ENCODE measurements around the gene PCNX2. TPM values are rescaled to one million over a fixed set of nuclear protein-coding genes. Genes with fewer than 3 reads are reported as not detected.

Gene PCNX2
- total RNA-seq, 2 donors from 2014 or later = 8.4 to 23.2 TPM

DNA sequence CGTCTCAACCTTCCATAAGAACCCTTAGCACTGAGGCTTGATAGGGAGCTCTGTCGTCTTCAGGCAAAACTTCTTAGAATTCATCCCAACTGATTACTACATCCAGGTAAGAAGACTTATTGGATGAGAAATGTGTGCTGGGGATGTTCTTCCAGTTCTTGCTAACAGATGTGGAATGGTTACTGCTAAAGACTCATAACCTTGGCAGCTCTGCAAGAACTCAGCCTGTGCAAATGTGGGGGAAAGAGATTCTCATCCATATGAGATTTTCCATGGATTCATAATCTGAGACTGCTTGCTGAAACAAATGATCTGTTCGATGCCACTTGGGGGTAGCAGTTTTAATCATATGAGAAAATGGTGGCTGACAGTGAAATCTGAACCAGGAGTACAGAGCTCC lies 296.9 kb downstream of the PCNX2 start:
- no peak for DNase-seq (ENCODE audit: low spot score)
- Histone ChIP-seq H3K4me1 (replicated peaks) (no peaks in the 10 kb centered on the region), H3K9me3 (no peaks in the 10 kb centered on the region), H3K4me3 (no peak overlapping the region), H3K27me3 (replicated peaks; ENCODE audit: insufficient read depth) (no peaks in the 10 kb centered on the region), H3K36me3 (no peaks in the 10 kb centered on the region), H3K27ac (no peak overlapping the region)
- TF ChIP-seq POLR2AphosphoS5 (IDR thresholded peaks at IDR 0.05) (no peak), POLR2A (IDR thresholded peaks at IDR 0.05) (no peak)
- TF ChIP-seq, protein P1, sequence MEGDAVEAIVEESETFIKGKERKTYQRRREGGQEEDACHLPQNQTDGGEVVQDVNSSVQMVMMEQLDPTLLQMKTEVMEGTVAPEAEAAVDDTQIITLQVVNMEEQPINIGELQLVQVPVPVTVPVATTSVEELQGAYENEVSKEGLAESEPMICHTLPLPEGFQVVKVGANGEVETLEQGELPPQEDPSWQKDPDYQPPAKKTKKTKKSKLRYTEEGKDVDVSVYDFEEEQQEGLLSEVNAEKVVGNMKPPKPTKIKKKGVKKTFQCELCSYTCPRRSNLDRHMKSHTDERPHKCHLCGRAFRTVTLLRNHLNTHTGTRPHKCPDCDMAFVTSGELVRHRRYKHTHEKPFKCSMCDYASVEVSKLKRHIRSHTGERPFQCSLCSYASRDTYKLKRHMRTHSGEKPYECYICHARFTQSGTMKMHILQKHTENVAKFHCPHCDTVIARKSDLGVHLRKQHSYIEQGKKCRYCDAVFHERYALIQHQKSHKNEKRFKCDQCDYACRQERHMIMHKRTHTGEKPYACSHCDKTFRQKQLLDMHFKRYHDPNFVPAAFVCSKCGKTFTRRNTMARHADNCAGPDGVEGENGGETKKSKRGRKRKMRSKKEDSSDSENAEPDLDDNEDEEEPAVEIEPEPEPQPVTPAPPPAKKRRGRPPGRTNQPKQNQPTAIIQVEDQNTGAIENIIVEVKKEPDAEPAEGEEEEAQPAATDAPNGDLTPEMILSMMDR (IDR thresholded peaks at IDR 0.05) = no peak
- intact Hi-C loops (cut with DNase I) = no loop called here
- WGBS = 98% methylated on average over 3 of the region's 3 CpGs

DNA sequence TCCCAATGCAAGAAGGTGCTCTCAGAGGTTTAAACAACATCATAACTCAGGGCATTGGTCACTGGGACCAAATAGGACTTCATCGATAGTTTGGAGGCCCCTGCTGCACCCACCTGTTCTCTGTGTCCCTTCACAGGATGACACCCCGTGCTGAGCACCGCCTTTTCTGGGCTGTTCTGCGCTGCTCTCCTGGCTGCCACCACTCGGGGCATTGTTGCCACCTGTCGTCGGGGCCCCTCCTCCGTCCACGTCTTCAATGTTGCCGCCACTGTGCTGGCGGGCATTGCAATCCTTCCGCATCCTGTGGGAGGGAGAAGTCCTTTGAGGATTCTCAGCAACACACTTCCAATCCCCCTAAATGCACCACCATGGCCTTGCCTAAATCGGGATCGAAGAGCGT lies 297.4 kb downstream of the PCNX2 start:
- Histone ChIP-seq H3K27me3 (replicated peaks; ENCODE audit: insufficient read depth) (no peaks in the 10 kb centered on the region), H3K9me3 (no peaks in the 10 kb centered on the region), H3K4me1 (replicated peaks) (no peaks in the 10 kb centered on the region), H3K36me3 (no peaks in the 10 kb centered on the region), H3K27ac (no peak overlapping the region), H3K4me3 (no peak overlapping the region)
- TF ChIP-seq POLR2AphosphoS5 (IDR thresholded peaks at IDR 0.05) (no peak), POLR2A (IDR thresholded peaks at IDR 0.05) (no peak)
- TF ChIP-seq, protein P1 (IDR thresholded peaks at IDR 0.05) = no peak
- intact Hi-C loops (cut with DNase I) = no loop called here
- no peak for DNase-seq (ENCODE audit: low spot score)
- 98% methylated on average over 15 of the region's 15 CpGs for WGBS

GRCh38 chr1:232996143-232996542 lies 299.4 kb downstream of the PCNX2 start:
- Histone ChIP-seq H3K4me1 (replicated peaks) (no peaks in the 10 kb centered on the region), H3K27me3 (replicated peaks; ENCODE audit: insufficient read depth) (no peaks in the 10 kb centered on the region), H3K27ac (no peak overlapping the region), H3K4me3 (no peak overlapping the region), H3K9me3 (no peaks in the 10 kb centered on the region), H3K36me3 (no peaks in the 10 kb centered on the region)
- 95% methylated on average over 2 of the region's 2 CpGs for whole genome bisulfite sequencing
- TF ChIP-seq POLR2A (IDR thresholded peaks at IDR 0.05) (no peak), POLR2AphosphoS5 (IDR thresholded peaks at IDR 0.05) (no peak)
- TF ChIP-seq, protein P1 (IDR thresholded peaks at IDR 0.05) = no peak
- intact Hi-C loops (cut with DNase I) = no loop called here
- no peak for DNase-seq (ENCODE audit: low spot score)

- Histone ChIP-seq H3K4me3 (no peak overlapping the region), H3K27ac (no peak overlapping the region), H3K27me3 (replicated peaks; ENCODE audit: insufficient read depth) (no peaks in the 10 kb centered on the region), H3K36me3 (no peaks in the 10 kb centered on the region), H3K9me3 (no peaks in the 10 kb centered on the region), H3K4me1 (replicated peaks) (no peaks in the 10 kb centered on the region)
- DNase-seq (ENCODE audit: low spot score) = no peak
- intact Hi-C loops (cut with DNase I) = no loop called here
- WGBS = 57% methylated on average over 2 of the region's 2 CpGs
- TF ChIP-seq POLR2AphosphoS5 (IDR thresholded peaks at IDR 0.05) (no peak), POLR2A (IDR thresholded peaks at IDR 0.05) (no peak)
- TF ChIP-seq, protein P1 (IDR thresholded peaks at IDR 0.05) = no peak
Measured at GRCh38 chr1:232995189-232995588, 300.3 kb downstream of the PCNX2 start.

DNA sequence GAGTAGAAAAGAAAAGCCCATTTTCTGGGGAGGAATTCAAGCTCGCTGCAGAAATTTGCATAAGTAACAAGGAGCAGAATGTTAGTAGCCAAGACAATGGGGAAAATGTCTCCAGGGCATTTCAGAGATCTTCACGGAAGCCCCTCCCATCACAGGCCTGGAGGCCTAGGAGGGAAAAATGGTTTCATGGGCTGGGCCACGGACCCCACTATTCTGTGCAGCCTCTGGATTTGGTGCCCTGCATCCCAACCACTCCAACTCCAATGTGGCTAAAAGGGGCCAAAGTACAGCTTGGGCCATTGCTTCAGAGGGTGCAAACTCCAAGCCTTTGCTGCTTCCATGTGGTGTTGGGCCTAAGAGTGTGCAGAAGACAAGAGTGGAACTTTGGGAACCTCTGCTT lies 302.0 kb downstream of the PCNX2 start:
- TF ChIP-seq, protein P1 (IDR thresholded peaks at IDR 0.05) = no peak
- TF ChIP-seq POLR2AphosphoS5 (IDR thresholded peaks at IDR 0.05) (no peak), POLR2A (IDR thresholded peaks at IDR 0.05) (no peak)

More for the DNA sequence above, 302.0 kb downstream of the PCNX2 start:
- WGBS = 96% methylated on average over 3 of the region's 3 CpGs
- no peak overlapping the region for H3K27ac ChIP-seq
- no peak for DNase-seq (ENCODE audit: low spot score)
- no peaks in the 10 kb centered on the region for H3K36me3 ChIP-seq
- intact Hi-C loops (cut with DNase I) = no loop called here
- H3K27me3 ChIP-seq (replicated peaks; ENCODE audit: insufficient read depth) = no peaks in the 10 kb centered on the region
- no peaks in the 10 kb centered on the region for H3K4me1 ChIP-seq (replicated peaks)
- no peaks in the 10 kb centered on the region for H3K9me3 ChIP-seq
- H3K4me3 ChIP-seq = no peak overlapping the region

All from prostate gland (tissue), 2 donors.